GM12864 (cell line): ENCODE measurements around the gene SMDT1.
"Not testable (repeated sequence)": the region's sequence is repeated elsewhere in the genome, so short reads cannot be mapped to it uniquely, and the experiment has no call there.

Experiments
- DNase-seq: peaks from one replicate; pipeline ENCODE4 v3.0.0-alpha.2; 2011; ENCODE audit warnings: low read depth
- H3K4me3 ChIP-seq: 2 replicates; pipeline ENCODE4 v1.5.1; 2011; ENCODE audit warnings: mild to moderate bottlenecking, low read depth, low read length, control low read depth
- TF ChIP-seq, protein P1 (sequence below): IDR thresholded peaks from 2 replicates; pipeline ENCODE4 v1.5.1; 2011; ENCODE audit warnings: low read depth, mild to moderate bottlenecking, moderate library complexity, low read length, control low read depth, inconsistent platforms; ENCODE audit errors: missing control alignments

Gene SMDT1

GRCh38 chr22:42116848-42117424 lies 37.4 kb downstream of the SMDT1 start:
- DNase-seq: no peak
- H3K4me3 ChIP-seq: no peak overlapping the region
- TF ChIP-seq, protein P1, sequence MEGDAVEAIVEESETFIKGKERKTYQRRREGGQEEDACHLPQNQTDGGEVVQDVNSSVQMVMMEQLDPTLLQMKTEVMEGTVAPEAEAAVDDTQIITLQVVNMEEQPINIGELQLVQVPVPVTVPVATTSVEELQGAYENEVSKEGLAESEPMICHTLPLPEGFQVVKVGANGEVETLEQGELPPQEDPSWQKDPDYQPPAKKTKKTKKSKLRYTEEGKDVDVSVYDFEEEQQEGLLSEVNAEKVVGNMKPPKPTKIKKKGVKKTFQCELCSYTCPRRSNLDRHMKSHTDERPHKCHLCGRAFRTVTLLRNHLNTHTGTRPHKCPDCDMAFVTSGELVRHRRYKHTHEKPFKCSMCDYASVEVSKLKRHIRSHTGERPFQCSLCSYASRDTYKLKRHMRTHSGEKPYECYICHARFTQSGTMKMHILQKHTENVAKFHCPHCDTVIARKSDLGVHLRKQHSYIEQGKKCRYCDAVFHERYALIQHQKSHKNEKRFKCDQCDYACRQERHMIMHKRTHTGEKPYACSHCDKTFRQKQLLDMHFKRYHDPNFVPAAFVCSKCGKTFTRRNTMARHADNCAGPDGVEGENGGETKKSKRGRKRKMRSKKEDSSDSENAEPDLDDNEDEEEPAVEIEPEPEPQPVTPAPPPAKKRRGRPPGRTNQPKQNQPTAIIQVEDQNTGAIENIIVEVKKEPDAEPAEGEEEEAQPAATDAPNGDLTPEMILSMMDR: no peak

GRCh38 chr22:42120231-42121021 lies 40.9 kb downstream of the SMDT1 start:
- H3K4me3 ChIP-seq: not testable (repeated sequence)
- peak; percentile 16 for DNase-seq

GRCh38 chr22:42123529-42123928 lies 44.0 kb downstream of the SMDT1 start:
- H3K4me3 ChIP-seq, DNase-seq: not testable (repeated sequence)

GRCh38 chr22:42127606-42128005 lies 48.1 kb downstream of the SMDT1 start:
- DNase-seq: no peak
- TF ChIP-seq, protein P1: no peak
- H3K4me3 ChIP-seq: no peak overlapping the region

DNA sequence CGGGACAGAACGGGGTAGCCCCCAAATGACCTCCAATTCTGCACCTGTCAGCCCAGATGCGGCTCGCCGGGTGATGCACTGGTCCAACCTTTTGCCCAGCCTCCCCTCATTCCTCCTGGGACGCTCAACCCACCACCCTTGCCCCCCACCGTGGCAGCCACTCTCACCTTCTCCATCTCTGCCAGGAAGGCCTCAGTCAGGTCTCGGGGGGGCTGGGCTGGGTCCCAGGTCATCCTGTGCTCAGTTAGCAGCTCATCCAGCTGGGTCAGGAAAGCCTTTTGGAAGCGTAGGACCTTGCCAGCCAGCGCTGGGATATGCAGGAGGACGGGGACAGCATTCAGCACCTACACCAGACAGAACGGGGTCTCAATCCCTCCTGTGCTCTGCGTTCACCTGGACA lies 48.5 kb downstream of the SMDT1 start:
- DNase-seq, H3K4me3 ChIP-seq: not testable (repeated sequence)

- DNase-seq, H3K4me3 ChIP-seq: not testable (repeated sequence)
Observed at GRCh38 chr22:42128776-42129694, 49.5 kb downstream of the SMDT1 start.

DNA sequence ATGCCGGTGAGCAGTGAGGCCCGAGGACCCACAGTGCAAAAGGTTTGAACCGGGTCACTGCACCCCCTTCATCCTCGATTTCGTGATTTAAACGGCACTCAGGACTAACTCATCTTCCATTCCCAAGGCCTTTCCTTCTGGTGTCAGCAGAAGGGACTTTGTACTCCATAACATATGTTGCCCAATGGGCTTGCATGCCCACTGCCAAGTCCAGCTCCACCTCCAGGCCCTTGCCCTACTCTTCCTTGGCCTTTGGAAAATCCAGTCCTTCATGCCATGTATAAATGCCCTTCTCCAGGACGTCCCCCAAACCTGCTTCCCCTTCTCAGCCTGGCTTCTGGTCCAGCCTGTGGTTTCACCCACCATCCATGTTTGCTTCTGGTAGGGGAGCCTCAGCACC lies 50.7 kb downstream of the SMDT1 start:
- not testable (repeated sequence) for DNase-seq, H3K4me3 ChIP-seq

GRCh38 chr22:42130639-42131431 lies 51.3 kb downstream of the SMDT1 start, which contains the start of gene CYP2D6:
Gene CYP2D6 (minus strand): TSS chr22:42130810. CDS start chr22:42130791, 19 bp downstream.
- not testable (repeated sequence) for DNase-seq, H3K4me3 ChIP-seq

DNA sequence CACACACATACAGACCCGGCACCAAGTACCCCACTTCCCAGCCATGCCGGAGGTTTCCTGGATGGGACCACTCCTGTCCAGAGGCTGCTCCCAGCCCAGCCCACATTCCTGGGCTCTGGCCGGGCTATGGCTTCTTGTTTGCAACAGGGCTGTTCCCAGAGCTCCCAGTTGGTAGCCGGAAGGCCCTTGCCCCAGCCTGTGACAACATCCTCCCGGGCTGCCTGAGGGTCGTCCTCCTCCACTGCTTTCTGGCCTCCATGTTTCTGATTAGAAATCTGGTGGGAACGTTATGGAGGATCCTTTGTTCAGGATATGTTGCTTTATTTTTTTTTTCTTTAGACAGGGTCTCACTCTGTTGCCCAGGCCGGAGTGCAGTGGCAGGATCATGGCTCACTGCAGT lies 52.1 kb downstream of the SMDT1 start:
- TF ChIP-seq, protein P1: no peak
- no peak overlapping the region for H3K4me3 ChIP-seq
- no peak for DNase-seq
